Ascending aorta (tissue), 2 donors: ENCODE results near the gene MYO6. TPM values are rescaled to one million over a fixed set of nuclear protein-coding genes. Genes with fewer than 3 reads are reported as not detected.

Source experiments
- DNase-seq, 2 donors: peaks; one replicate each; pipeline ENCODE4 v3.0.0-alpha.2; 2019; ENCODE audit warnings: low spot score in 2 of 2
- H3K27ac ChIP-seq, 2 donors: fragments of 200-600 bp; sonication (generic); one replicate each; pipeline ENCODE4 v1.5.1; 2016 to 2017; ENCODE audit warnings: mild to moderate bottlenecking in 1 of 2
- H3K27me3 ChIP-seq: fragments of 200-600 bp; sonication (generic); one replicate; pipeline ENCODE4 v1.5.1; 2017
- H3K36me3 ChIP-seq, 2 donors: fragments of 200-600 bp; sonication (generic); one replicate each; pipeline ENCODE4 v1.5.1; 2016
- H3K4me1 ChIP-seq, 2 donors: fragments of 200-600 bp; sonication (generic); one replicate each; pipeline ENCODE4 v1.5.1; 2016 to 2017; ENCODE audit warnings: mild to moderate bottlenecking in 1 of 2
- H3K4me3 ChIP-seq, 2 donors: fragments of 200-600 bp; sonication (generic); one replicate each; pipeline ENCODE4 v1.5.1; 2016 to 2017; ENCODE audit warnings: mild to moderate bottlenecking in 1 of 2
- H3K9me3 ChIP-seq, 2 donors: fragments of 200-600 bp; sonication (generic); one replicate each; pipeline ENCODE4 v1.5.1; 2016
- intact Hi-C: fragments of 100-400 bp; cut with DNase I; formaldehyde crosslinking; loops from one replicate; pipeline ENCODE4 v1.15.1; 2023
- total RNA-seq: library from RNA; depleted of rRNA; stranded (reverse); fragments of >200 nt; gene quantifications from one replicate; pipeline ENCODE4 v1.1.0, GENCODE V29; 2016
- TF ChIP-seq, protein P1 (sequence below), 3 experiments: fragments of 200-600 bp in 2 of 3; fragments of 450-650 bp in 1 of 3; sonication (generic) in 2 of 3; IDR thresholded peaks; one replicate each; pipeline ENCODE4 v1.5.1; 2016 to 2019; ENCODE audit warnings: antibody characterized with exemption in 3 of 3, mild to moderate bottlenecking in 1 of 3, moderate library complexity in 1 of 3

The MYO6 gene
- total RNA-seq, 1 donor from 2014 or later, result 3.7 TPM

DNA sequence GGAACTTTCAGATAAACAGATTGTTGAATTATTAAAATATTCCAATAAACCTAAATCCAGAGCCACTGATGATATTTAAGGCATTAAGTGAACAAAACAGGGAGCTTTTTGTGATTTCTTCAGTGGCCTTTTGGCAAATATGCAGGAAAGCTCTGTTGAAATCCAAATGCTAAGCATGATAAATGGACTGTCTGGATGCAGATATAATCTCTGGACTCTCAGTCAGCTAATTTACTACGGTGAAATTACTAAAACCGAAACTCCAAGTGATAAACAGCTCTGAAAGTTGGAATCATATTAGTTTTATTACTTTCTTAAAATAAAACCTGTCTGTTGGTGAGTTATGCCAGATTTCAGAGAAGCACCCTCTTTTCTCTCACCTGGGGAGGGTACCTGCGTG, 203.1 kb downstream of the MYO6 start:
- intact Hi-C loops, result no loop called here
- no peak overlapping the region for H3K4me3 ChIP-seq
- DNase-seq, result no peak
- H3K4me1 ChIP-seq, result no peaks in the 10 kb centered on the region
- no peak overlapping the region for H3K27ac ChIP-seq
- TF ChIP-seq, protein P1, sequence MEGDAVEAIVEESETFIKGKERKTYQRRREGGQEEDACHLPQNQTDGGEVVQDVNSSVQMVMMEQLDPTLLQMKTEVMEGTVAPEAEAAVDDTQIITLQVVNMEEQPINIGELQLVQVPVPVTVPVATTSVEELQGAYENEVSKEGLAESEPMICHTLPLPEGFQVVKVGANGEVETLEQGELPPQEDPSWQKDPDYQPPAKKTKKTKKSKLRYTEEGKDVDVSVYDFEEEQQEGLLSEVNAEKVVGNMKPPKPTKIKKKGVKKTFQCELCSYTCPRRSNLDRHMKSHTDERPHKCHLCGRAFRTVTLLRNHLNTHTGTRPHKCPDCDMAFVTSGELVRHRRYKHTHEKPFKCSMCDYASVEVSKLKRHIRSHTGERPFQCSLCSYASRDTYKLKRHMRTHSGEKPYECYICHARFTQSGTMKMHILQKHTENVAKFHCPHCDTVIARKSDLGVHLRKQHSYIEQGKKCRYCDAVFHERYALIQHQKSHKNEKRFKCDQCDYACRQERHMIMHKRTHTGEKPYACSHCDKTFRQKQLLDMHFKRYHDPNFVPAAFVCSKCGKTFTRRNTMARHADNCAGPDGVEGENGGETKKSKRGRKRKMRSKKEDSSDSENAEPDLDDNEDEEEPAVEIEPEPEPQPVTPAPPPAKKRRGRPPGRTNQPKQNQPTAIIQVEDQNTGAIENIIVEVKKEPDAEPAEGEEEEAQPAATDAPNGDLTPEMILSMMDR (IDR thresholded peaks at IDR 0.05), result no peak
- no peaks in the 10 kb centered on the region for H3K9me3 ChIP-seq
- H3K27me3 ChIP-seq, result no peaks in the 10 kb centered on the region
- no peaks in the 10 kb centered on the region for H3K36me3 ChIP-seq

DNA sequence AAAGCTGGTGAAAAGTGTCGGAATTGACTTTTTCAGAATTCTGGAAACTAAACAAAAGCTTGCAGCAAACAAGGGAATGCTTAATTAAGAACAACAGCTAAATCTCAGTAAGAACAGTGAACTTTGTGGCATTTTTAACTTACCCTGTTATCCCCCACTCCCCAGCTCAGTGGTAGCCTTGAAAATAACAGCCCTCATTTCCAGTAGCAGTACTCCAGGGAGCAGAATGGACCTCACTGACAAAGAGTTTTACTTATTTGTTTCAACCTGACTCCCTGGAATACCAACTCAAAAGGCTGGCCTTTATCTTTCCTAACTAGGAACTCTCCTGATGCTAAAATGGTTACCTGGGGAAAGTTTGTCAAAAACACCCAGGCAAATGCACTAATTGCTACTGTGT, 214.5 kb downstream of the MYO6 start:
- Histone ChIP-seq H3K36me3 (no peaks in the 10 kb centered on the region), H3K4me1 (no peaks in the 10 kb centered on the region), H3K27me3 (no peaks in the 10 kb centered on the region), H3K4me3 (no peak overlapping the region), H3K9me3 (no peaks in the 10 kb centered on the region), H3K27ac (no peak overlapping the region)
- TF ChIP-seq, protein P1 (IDR thresholded peaks at IDR 0.05), result no peak
- intact Hi-C loops, result no loop called here
- no peak for DNase-seq

DNA sequence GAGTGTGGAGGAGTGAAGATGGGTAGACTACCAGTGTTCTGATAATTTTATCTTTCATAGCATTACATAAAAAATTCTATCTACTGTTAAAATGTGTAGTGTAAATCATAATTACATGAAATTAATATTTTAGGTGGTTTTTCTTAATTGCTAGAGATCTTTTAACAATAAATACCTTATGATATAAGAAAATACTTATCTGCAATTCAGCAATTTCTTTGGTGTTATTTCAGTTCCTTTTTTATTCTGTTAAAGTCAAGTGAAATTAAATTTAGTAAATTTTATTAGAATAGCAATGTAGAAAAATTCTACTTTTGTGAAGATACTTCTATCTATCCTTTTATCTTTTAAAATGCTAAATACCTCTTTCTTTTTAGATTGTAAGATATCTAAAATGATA, 219.1 kb downstream of the MYO6 start:
- Histone ChIP-seq H3K9me3 (no peaks in the 10 kb centered on the region), H3K27me3 (no peaks in the 10 kb centered on the region), H3K4me1 (no peaks in the 10 kb centered on the region), H3K27ac (no peak overlapping the region), H3K4me3 (no peak overlapping the region), H3K36me3 (no peaks in the 10 kb centered on the region)
- no peak for DNase-seq
- intact Hi-C loops, result no loop called here
- TF ChIP-seq, protein P1 (IDR thresholded peaks at IDR 0.05), result no peak

Other genes with a start within 250 kb of the MYO6 start
- 24.4 TPM for gene SENP6, start 147.4 kb upstream of the MYO6 start, total RNA-seq